Smooth muscle cell (in vitro differentiated cells): ENCODE results near the gene KIF3A. TPM values are rescaled to one million over a fixed set of nuclear protein-coding genes. Genes with fewer than 3 reads are reported as not detected.

Source experiments
- DNase-seq: peaks from one replicate; lab custom pipeline; 2025; ENCODE audit not compliant: unreplicated experiment; lab: John Stamatoyannopoulos, UW
- H2AFZ ChIP-seq: fragments of 200-600 bp; sonication (generic); 2 replicates; pipeline ENCODE4 v1.6.0; 2016; ENCODE audit warnings: antibody characterized with exemption, low read depth, mild to moderate bottlenecking
- H3F3A ChIP-seq: fragments of 200-600 bp; sonication (generic); 2 replicates; pipeline ENCODE4 v1.6.0; 2017; ENCODE audit warnings: antibody characterized with exemption, low read depth
- H3K27ac ChIP-seq: fragments of 200-600 bp; sonication (generic); 2 replicates; pipeline ENCODE4 v1.5.1; 2016; ENCODE audit warnings: low read depth, mild to moderate bottlenecking
- H3K27me3 ChIP-seq: fragments of 200-600 bp; sonication (generic); 2 replicates; pipeline ENCODE4 v1.6.1; 2016; ENCODE audit warnings: low read depth, mild to moderate bottlenecking
- H3K36me3 ChIP-seq: fragments of 200-600 bp; sonication (generic); 2 replicates; pipeline ENCODE4 v1.5.1; 2016; ENCODE audit warnings: low read depth
- H3K4me1 ChIP-seq: fragments of 200-600 bp; sonication (generic); 2 replicates; pipeline ENCODE4 v1.5.1; 2016; ENCODE audit warnings: low read depth
- H3K4me2 ChIP-seq: fragments of 200-600 bp; sonication (generic); 2 replicates; pipeline ENCODE4 v1.6.0; 2016; ENCODE audit warnings: mild to moderate bottlenecking
- H3K4me3 ChIP-seq: fragments of 200-600 bp; sonication (generic); 2 replicates; pipeline ENCODE4 v1.5.1; 2016; ENCODE audit warnings: mild to moderate bottlenecking
- H3K79me2 ChIP-seq: fragments of 200-600 bp; sonication (generic); 2 replicates; pipeline ENCODE4 v1.6.0; 2016; ENCODE audit warnings: low read depth, mild to moderate bottlenecking
- H3K9ac ChIP-seq: fragments of 200-600 bp; sonication (generic); 2 replicates; pipeline ENCODE4 v1.6.0; 2016; ENCODE audit warnings: low read depth
- H3K9me3 ChIP-seq: fragments of 200-600 bp; sonication (generic); replicated peaks from 2 replicates; pipeline ENCODE4 v1.5.1; 2016; ENCODE audit warnings: low read depth
- H4K20me1 ChIP-seq: fragments of 200-600 bp; sonication (generic); 2 replicates; pipeline ENCODE4 v1.6.0; 2016; ENCODE audit warnings: low read depth
- CTCF ChIP-seq: fragments of 200-600 bp; sonication (generic); IDR thresholded peaks from 2 replicates; pipeline ENCODE4 v1.5.1; 2017; ENCODE audit warnings: borderline replicate concordance, mild to moderate bottlenecking, antibody characterized with exemption; ENCODE audit not compliant: insufficient read depth, poor library complexity, severe bottlenecking
- WGBS: methylation state at CpG from one replicate; pipeline ENCODE4 v1.1.7; 2016; ENCODE audit warnings: low lambda C conversion rate; 5-methylcytosine and 5-hydroxymethylcytosine counted together
- polyA plus RNA-seq: library from polyadenylated mRNA; unstranded; fragments of >200 nt; fragmentation: Nextera tagmentation; extraction: Ambion mirVana; gene quantifications from 2 replicates; pipeline ENCODE4 v1.2.1, GENCODE V29; 2016
- total RNA-seq: library from RNA; depleted of rRNA; stranded (reverse); fragments of >200 nt; gene quantifications from 2 replicates; pipeline ENCODE4 v1.2.3, GENCODE V29; 2014

The KIF3A gene
- total and polyA plus RNA-seq, 2 experiments from 2014 or later, result 12.6 to 21.4 TPM

GRCh38 chr5:132751444-132751843 is 14.1 kb upstream of the KIF3A start:
- DNase-seq, result no peak
- Histone ChIP-seq H3K9me3 (no peaks in the 10 kb centered on the region), H3K4me2 (no peak overlapping the region), H3K4me1 (peaks cover 16% of the 10 kb centered on the region), H3K79me2 (no peaks in the 10 kb centered on the region), H3K27ac (no peak overlapping the region), H2AFZ (no peak overlapping the region), H3K4me3 (no peak overlapping the region), H3K27me3 (peaks cover 40% of the 10 kb centered on the region), H3K9ac (no peak overlapping the region), H3F3A (no peaks in the 10 kb centered on the region), H3K36me3 (no peaks in the 10 kb centered on the region), H4K20me1 (peaks cover 6% of the 10 kb centered on the region)
- 94% methylated on average over 7 of the region's 7 CpGs for WGBS
- TF ChIP-seq CTCF, result no peak

GRCh38 chr5:132750471-132751230 is 13.3 kb upstream of the KIF3A start:
- Histone ChIP-seq H3K9me3 (no peaks in the 10 kb centered on the region), H3K4me3 (no peak overlapping the region), H3K4me2 (no peak overlapping the region), H4K20me1 (peaks cover 5% of the 10 kb centered on the region), H3K36me3 (no peaks in the 10 kb centered on the region), H3K4me1 (peaks cover 14% of the 10 kb centered on the region), H3K27me3 (peaks cover 48% of the 10 kb centered on the region), H3K79me2 (no peaks in the 10 kb centered on the region), H2AFZ (no peak overlapping the region), H3F3A (no peaks in the 10 kb centered on the region), H3K9ac (no peak overlapping the region), H3K27ac (no peak overlapping the region)
- 88% methylated on average over 10 of the region's 10 CpGs for WGBS
- no peak for DNase-seq
- no peak for TF ChIP-seq CTCF

GRCh38 chr5:132749506-132749905 is 12.2 kb upstream of the KIF3A start:
- WGBS, result 100% methylated on average over 2 of the region's 2 CpGs
- H3F3A ChIP-seq, result no peaks in the 10 kb centered on the region
- peaks cover 8% of the 10 kb centered on the region for H3K4me1 ChIP-seq
- H3K9ac ChIP-seq, result no peak overlapping the region
- no peak for TF ChIP-seq CTCF
- H3K9me3 ChIP-seq, result no peaks in the 10 kb centered on the region
- H3K4me3 ChIP-seq, result no peak overlapping the region
- no peak for DNase-seq
- H3K4me2 ChIP-seq, result no peak overlapping the region
- H3K27ac ChIP-seq, result no peak overlapping the region
- no peaks in the 10 kb centered on the region for H3K79me2 ChIP-seq
- no peaks in the 10 kb centered on the region for H4K20me1 ChIP-seq
- no peak overlapping the region for H2AFZ ChIP-seq
- peaks cover 60% of the 10 kb centered on the region for H3K27me3 ChIP-seq
- H3K36me3 ChIP-seq, result no peaks in the 10 kb centered on the region

GRCh38 chr5:132748522-132749000 is 11.2 kb upstream of the KIF3A start:
- Histone ChIP-seq H3K27ac (no peak overlapping the region), H2AFZ (no peak overlapping the region), H3K4me1 (peaks cover 8% of the 10 kb centered on the region), H3K27me3 (peaks cover 63% of the 10 kb centered on the region), H3K9ac (no peak overlapping the region), H3K79me2 (no peaks in the 10 kb centered on the region), H3K4me2 (no peak overlapping the region), H3K4me3 (no peak overlapping the region), H3F3A (no peaks in the 10 kb centered on the region), H3K36me3 (no peaks in the 10 kb centered on the region), H4K20me1 (no peaks in the 10 kb centered on the region), H3K9me3 (no peaks in the 10 kb centered on the region)
- TF ChIP-seq CTCF, result no peak
- no peak for DNase-seq
- WGBS, result 88% methylated on average over 10 of the region's 10 CpGs
